Tibial nerve (tissue), 4 donors: ENCODE results near the gene DFFB. TPM values are rescaled to one million over a fixed set of nuclear protein-coding genes. Genes with fewer than 3 reads are reported as not detected.
A peak's percentile ranks its signal among the peaks of the same experiment; 100 is the strongest.

Source experiments
- DNase-seq, 2 donors: peaks; one replicate each; pipeline ENCODE4 v3.0.0-alpha.2; 2019; ENCODE audit warnings: low spot score in 2 of 2
- H3K27ac ChIP-seq, 4 donors: fragments of 200-600 bp; sonication (generic) in 3 of 4; one replicate each; pipeline ENCODE4 v1.5.1; 2017 to 2019; ENCODE audit warnings: mild to moderate bottlenecking in 1 of 4
- H3K27me3 ChIP-seq, 2 donors: fragments of 200-600 bp; sonication (generic) in 1 of 2; one replicate each; pipeline versions ENCODE4 v1.5.1 to v1.6.0; 2017 to 2019
- H3K36me3 ChIP-seq, 3 donors: fragments of 200-600 bp; sonication (generic); one replicate each; pipeline ENCODE4 v1.5.1; 2018 to 2019
- H3K4me1 ChIP-seq, 4 donors: fragments of 200-600 bp; sonication (generic) in 3 of 4; one replicate each; pipeline ENCODE4 v1.5.1; 2017 to 2019
- H3K4me3 ChIP-seq, 4 donors: fragments of 200-600 bp; sonication (generic) in 3 of 4; one replicate each; pipeline ENCODE4 v1.5.1; 2017 to 2019; ENCODE audit warnings: mild to moderate bottlenecking in 1 of 4, moderate library complexity in 1 of 4
- H3K9me3 ChIP-seq, 4 donors: fragments of 200-600 bp; sonication (generic) in 3 of 4; one replicate each; pipeline ENCODE4 v1.5.1; 2017 to 2019
- CTCF ChIP-seq, 5 experiments: fragments of 200-600 bp in 3 of 5; fragments of 450-650 bp in 2 of 5; sonication (generic) in 3 of 5; IDR thresholded peaks; one replicate each; pipeline ENCODE4 v1.5.1; 2016 to 2019; ENCODE audit warnings: antibody characterized with exemption in 5 of 5, mild to moderate bottlenecking in 3 of 5, moderate library complexity in 2 of 5
- EP300 ChIP-seq, 2 donors: sonication (generic); formaldehyde crosslinking; IDR thresholded peaks; one replicate each; pipeline ENCODE4 v1.6.1; 2017; ENCODE audit warnings: antibody characterized with exemption in 2 of 2, mild to moderate bottlenecking in 1 of 2
- POLR2A ChIP-seq, 2 donors: fragments of 450-650 bp; IDR thresholded peaks; one replicate each; pipeline ENCODE4 v1.6.1; 2017; ENCODE audit warnings: antibody characterized with exemption in 2 of 2, mild to moderate bottlenecking in 2 of 2, moderate library complexity in 2 of 2
- WGBS, 2 donors: methylation state at CpG; one replicate each; pipeline ENCODE4 v1.1.5; 2018; 5-methylcytosine and 5-hydroxymethylcytosine counted together
- total RNA-seq, 4 donors: library from RNA; depleted of rRNA; stranded (reverse); fragments of >200 nt; gene quantifications; one replicate each; pipeline ENCODE4 v1.1.0, GENCODE V29; 2016

The DFFB gene
- total RNA-seq, 4 donors from 2014 or later: 7.0 to 17.7 (median 15.2) TPM

- TF ChIP-seq POLR2A (IDR thresholded peaks at IDR 0.05) (no peak), CTCF (IDR thresholded peaks at IDR 0.05) (no peak), EP300 (IDR thresholded peaks at IDR 0.05) (no peak)
- WGBS, 2 donors: 40 to 46% methylated on average over 12 of the region's 12 CpGs
These were observed 6.1 kb downstream of the DFFB start for GRCh38 chr1:3863231-3863935.

GRCh38 chr1:3864884-3865283, 7.6 kb downstream of the DFFB start:
- peaks cover 0 to 63% (median 0%) of the 10 kb centered on the region in 3 donors for H3K36me3 ChIP-seq
- H3K4me1 ChIP-seq: peaks cover 0 to 18% (median 0%) of the 10 kb centered on the region in 4 donors
- no peak for TF ChIP-seq CTCF (IDR thresholded peaks at IDR 0.05)
- TF ChIP-seq EP300 (IDR thresholded peaks at IDR 0.05): no peak
- TF ChIP-seq POLR2A (IDR thresholded peaks at IDR 0.05): no peak
- H3K4me3 ChIP-seq: no peak overlapping the region
- H3K27ac ChIP-seq: no peak overlapping the region
- DNase-seq: no peak
- no peaks in the 10 kb centered on the region for H3K9me3 ChIP-seq
- no peaks in the 10 kb centered on the region for H3K27me3 ChIP-seq
- WGBS, 2 donors: 81 to 87% methylated on average over 6 of the region's 6 CpGs

More at GRCh38 chr1:3863231-3863935, 6.1 kb downstream of the DFFB start:
- no peaks in the 10 kb centered on the region for H3K9me3 ChIP-seq
- H3K36me3 ChIP-seq: peaks cover 0 to 54% (median 0%) of the 10 kb centered on the region in 3 donors
- DNase-seq: no peak
- peak overlapping the region in 2 of 4 donors; percentile 42 for H3K27ac ChIP-seq
- no peaks in the 10 kb centered on the region for H3K27me3 ChIP-seq
- H3K4me1 ChIP-seq: peaks cover 0 to 27% (median 3%) of the 10 kb centered on the region in 4 donors
- H3K4me3 ChIP-seq: no peak overlapping the region

GRCh38 chr1:3865606-3866160, 8.4 kb downstream of the DFFB start:
- Histone ChIP-seq H3K4me3 (no peak overlapping the region), H3K4me1 (peaks cover 0 to 18% (median 0%) of the 10 kb centered on the region in 4 donors), H3K27me3 (no peaks in the 10 kb centered on the region), H3K9me3 (no peaks in the 10 kb centered on the region), H3K27ac (no peak overlapping the region), H3K36me3 (peaks cover 0 to 63% (median 0%) of the 10 kb centered on the region in 3 donors)
- no peak for TF ChIP-seq POLR2A (IDR thresholded peaks at IDR 0.05)
- TF ChIP-seq CTCF (IDR thresholded peaks at IDR 0.05): no peak
- TF ChIP-seq EP300 (IDR thresholded peaks at IDR 0.05): no peak
- DNase-seq: no peak
- WGBS, 2 donors: 62 to 68% methylated on average over 16 to 18 of the region's 18 CpGs

- WGBS, 2 donors: 70 to 92% methylated on average over 13 of the region's 13 CpGs
- Histone ChIP-seq H3K4me1 (peaks cover 0 to 12% (median 0%) of the 10 kb centered on the region in 4 donors), H3K27ac (no peak overlapping the region), H3K9me3 (no peaks in the 10 kb centered on the region), H3K27me3 (no peaks in the 10 kb centered on the region), H3K36me3 (peaks cover 0 to 82% (median 0%) of the 10 kb centered on the region in 3 donors), H3K4me3 (no peak overlapping the region)
- no peak for DNase-seq
- TF ChIP-seq EP300 (IDR thresholded peaks at IDR 0.05): no peak
- TF ChIP-seq CTCF (IDR thresholded peaks at IDR 0.05): no peak
- TF ChIP-seq POLR2A (IDR thresholded peaks at IDR 0.05): no peak
These were observed 11.3 kb downstream of the DFFB start for GRCh38 chr1:3868464-3869006.

GRCh38 chr1:3869751-3870301, 12.6 kb downstream of the DFFB start:
- WGBS, 2 donors: 73 to 92% methylated on average over 9 to 16 of the region's 18 CpGs
- Histone ChIP-seq H3K27me3 (no peaks in the 10 kb centered on the region), H3K4me3 (no peak overlapping the region), H3K9me3 (no peaks in the 10 kb centered on the region), H3K4me1 (no peaks in the 10 kb centered on the region), H3K36me3 (peaks cover 0 to 93% (median 0%) of the 10 kb centered on the region in 3 donors), H3K27ac (no peak overlapping the region)
- no peak for DNase-seq
- TF ChIP-seq POLR2A (IDR thresholded peaks at IDR 0.05): no peak
- no peak for TF ChIP-seq EP300 (IDR thresholded peaks at IDR 0.05)
- TF ChIP-seq CTCF (IDR thresholded peaks at IDR 0.05): no peak
